Subcutaneous adipose tissue (tissue), 4 donors: ENCODE data around the gene GAB1. TPM values are rescaled to one million over a fixed set of nuclear protein-coding genes. Genes with fewer than 3 reads are reported as not detected.

Experiments
- CTCF ChIP-seq: fragments of 450-650 bp; IDR thresholded peaks from one replicate; pipeline ENCODE4 v1.5.1; 2016; ENCODE audit warnings: low read depth, mild to moderate bottlenecking, control low read depth, antibody characterized with exemption, moderate library complexity
- total RNA-seq, 4 donors: library from RNA; depleted of rRNA; stranded (reverse); fragments of >200 nt; gene quantifications; one replicate each; pipeline ENCODE4 v1.1.0, GENCODE V29; 2016

GAB1 gene
- total RNA-seq, 4 donors from 2014 or later: 21.8 to 41.3 (median 31.7) TPM

- no peak for TF ChIP-seq CTCF
Observed at GRCh38 chr4:143294710-143295275, 41.9 kb upstream of the GAB1 start.

GRCh38 chr4:143296397-143297067, 40.1 kb upstream of the GAB1 start:
- TF ChIP-seq CTCF: no peak

GRCh38 chr4:143300860-143301259, 35.8 kb upstream of the GAB1 start:
- no peak for TF ChIP-seq CTCF

GRCh38 chr4:143302536-143302935, 34.1 kb upstream of the GAB1 start:
- no peak for TF ChIP-seq CTCF

- no peak for TF ChIP-seq CTCF
Observed at GRCh38 chr4:143306788-143307187, 29.9 kb upstream of the GAB1 start.

GRCh38 chr4:143307531-143307930, 29.1 kb upstream of the GAB1 start:
- TF ChIP-seq CTCF: no peak

- no peak for TF ChIP-seq CTCF
Observed at GRCh38 chr4:143308377-143308776, 28.3 kb upstream of the GAB1 start.
